ENCODE measurements around the gene DAB2IP. TPM values are rescaled to one million over a fixed set of nuclear protein-coding genes. Genes with fewer than 3 reads are reported as not detected.

DAB2IP gene
- total RNA-seq, 1 donor from 2014 or later, result 0.75 TPM

GRCh38 chr9:121743441-121744001 lies 92.1 kb downstream of the DAB2IP start:
- H3K36me3 Mint-ChIP-seq (ENCODE audit: low read depth), result no peaks in the 10 kb centered on the region
- TF ChIP-seq CTCF (IDR thresholded peaks at IDR 0.05), result no peak
- CTCF ChIA-PET, result no interaction called here
- no peak for DNase-seq
- no peaks in the 10 kb centered on the region for H3K9me3 Mint-ChIP-seq
- POLR2A ChIA-PET, result no interaction called here
- H3K27me3 Mint-ChIP-seq, result peaks cover 3% of the 10 kb centered on the region
- no peak for ATAC-seq (ENCODE audit: low read depth)
- no peak overlapping the region for H3K27ac Mint-ChIP-seq
- H3K4me3 Mint-ChIP-seq, result no peak overlapping the region
- intact Hi-C loops (cut with micrococcal nuclease), result loop anchor here (1.0 kb wide), 1 partner anchor 249 kb away; no protein-coding TSS in a partner anchor
- peaks cover 2% of the 10 kb centered on the region for H3K4me1 Mint-ChIP-seq

- intact Hi-C loops (cut with micrococcal nuclease), result loop anchor here (1.0 kb wide), 1 partner anchor 248 kb away; no protein-coding TSS in a partner anchor
- DNase-seq (no peak), ATAC-seq (ENCODE audit: low read depth) (peak; percentile 62)
- H3K36me3 Mint-ChIP-seq (ENCODE audit: low read depth), result no peaks in the 10 kb centered on the region
- H3K4me1 Mint-ChIP-seq, result peaks cover 2% of the 10 kb centered on the region
- H3K27me3 Mint-ChIP-seq, result peaks cover 2% of the 10 kb centered on the region
- TF ChIP-seq CTCF (IDR thresholded peaks at IDR 0.05), result no peak
- no peak overlapping the region for H3K4me3 Mint-ChIP-seq
- ChIA-PET CTCF (no interaction called here), POLR2A (no interaction called here)
- no peak overlapping the region for H3K27ac Mint-ChIP-seq
- no peaks in the 10 kb centered on the region for H3K9me3 Mint-ChIP-seq
These were observed 92.7 kb downstream of the DAB2IP start for GRCh38 chr9:121744002-121744686.

GRCh38 chr9:121744687-121745395 lies 93.4 kb downstream of the DAB2IP start:
- DNase-seq, result no peak
- CTCF ChIA-PET, result no interaction called here

GRCh38 chr9:121745396-121745695 lies 93.9 kb downstream of the DAB2IP start:
- no peak for TF ChIP-seq CTCF (IDR thresholded peaks at IDR 0.05)
- CTCF ChIA-PET, result no interaction called here
- Mint-ChIP-seq H3K9me3 (no peaks in the 10 kb centered on the region), H3K27me3 (no peaks in the 10 kb centered on the region), H3K36me3 (ENCODE audit: low read depth) (no peaks in the 10 kb centered on the region), H3K27ac (no peak overlapping the region), H3K4me3 (no peak overlapping the region), H3K4me1 (peaks cover 2% of the 10 kb centered on the region)
- POLR2A ChIA-PET, result no interaction called here
- no peak for DNase-seq
- ATAC-seq (ENCODE audit: low read depth), result no peak
- intact Hi-C loops (cut with micrococcal nuclease), result no loop called here

More at GRCh38 chr9:121744687-121745395, 93.4 kb downstream of the DAB2IP start:
- Mint-ChIP-seq H3K36me3 (ENCODE audit: low read depth) (no peaks in the 10 kb centered on the region), H3K4me1 (peaks cover 2% of the 10 kb centered on the region), H3K27ac (no peak overlapping the region), H3K27me3 (no peaks in the 10 kb centered on the region), H3K4me3 (no peak overlapping the region), H3K9me3 (no peaks in the 10 kb centered on the region)
- intact Hi-C loops (cut with micrococcal nuclease), result loop anchor here (1.0 kb wide), 1 partner anchor 247 kb away; no protein-coding TSS in a partner anchor
- POLR2A ChIA-PET, result no interaction called here
- ATAC-seq (ENCODE audit: low read depth), result no peak
- TF ChIP-seq CTCF (IDR thresholded peaks at IDR 0.05), result no peak

- intact Hi-C loops (cut with micrococcal nuclease), result no loop called here
- ATAC-seq (ENCODE audit: low read depth) (no peak), DNase-seq (no peak)
- ChIA-PET POLR2A (no interaction called here), CTCF (no interaction called here)
- no peaks in the 10 kb centered on the region for H3K9me3 Mint-ChIP-seq
- no peak overlapping the region for H3K27ac Mint-ChIP-seq
- H3K4me1 Mint-ChIP-seq, result peaks cover 2% of the 10 kb centered on the region
- H3K27me3 Mint-ChIP-seq, result no peaks in the 10 kb centered on the region
- TF ChIP-seq CTCF (IDR thresholded peaks at IDR 0.05), result no peak
- no peaks in the 10 kb centered on the region for H3K36me3 Mint-ChIP-seq (ENCODE audit: low read depth)
- no peak overlapping the region for H3K4me3 Mint-ChIP-seq
These were observed 95.0 kb downstream of the DAB2IP start for GRCh38 chr9:121746411-121746810.
